A549 (cell line): ENCODE measurements around the gene FAM53B.

Experiments
- BCL3 ChIP-seq: fragments of >200 bp; sonication (Bioruptor Twin); formaldehyde crosslinking; IDR thresholded peaks from 3 replicates; pipeline ENCODE4 v1.6.1; 2016
- CBX8 ChIP-seq: fragments of 200-600 bp; sonication (generic); IDR thresholded peaks from 2 replicates; pipeline ENCODE4 v1.6.1; 2016
- CTCF ChIP-seq: fragments of >200 bp; sonication (Bioruptor Twin); formaldehyde crosslinking; IDR thresholded peaks from 3 replicates; pipeline ENCODE4 v1.5.1; 2016
- EP300 ChIP-seq, 2 experiments: fragments of >200 bp; sonication (Bioruptor Twin); formaldehyde crosslinking; IDR thresholded peaks; 2 replicates in 1 of 2; 3 replicates in 1 of 2; pipeline ENCODE4 v1.6.1; 2016 to 2017
- HDAC2 ChIP-seq: fragments of 200-600 bp; sonication (generic); IDR thresholded peaks from 2 replicates; pipeline ENCODE4 v1.6.1; 2016
- JUNB ChIP-seq: fragments of >200 bp; sonication (Bioruptor Twin); formaldehyde crosslinking; IDR thresholded peaks from 2 replicates; pipeline ENCODE4 v1.6.1; 2016
- MAX ChIP-seq: IDR thresholded peaks from 2 replicates; pipeline ENCODE4 v1.6.1; 2012
- NFE2L2 ChIP-seq: fragments of 150-350 bp; conservative IDR thresholded peaks from 2 replicates; pipeline ENCODE4 v1.6.1; 2014; ENCODE audit warnings: low read length
- PHF8 ChIP-seq: fragments of 200-600 bp; sonication (generic); IDR thresholded peaks from 2 replicates; pipeline ENCODE4 v1.6.1; 2016; ENCODE audit warnings: low read depth, mild to moderate bottlenecking, antibody characterized with exemption, moderate library complexity, borderline replicate concordance
- POLR2A ChIP-seq: IDR thresholded peaks from 2 replicates; pipeline ENCODE4 v1.6.1; 2012; ENCODE audit warnings: mild to moderate bottlenecking, low read length
- REST ChIP-seq: fragments of 200-600 bp; sonication (generic); IDR thresholded peaks from 2 replicates; pipeline ENCODE4 v1.6.1; 2016; ENCODE audit warnings: antibody characterized with exemption, mild to moderate bottlenecking, moderate library complexity
- RFX5 ChIP-seq: fragments of 450-650 bp; IDR thresholded peaks from 2 replicates; pipeline ENCODE4 v1.7.1; 2014; ENCODE audit warnings: antibody characterized with exemption, mild to moderate bottlenecking, moderate library complexity
- RNF2 ChIP-seq: fragments of 200-600 bp; sonication (generic); IDR thresholded peaks from 2 replicates; pipeline ENCODE4 v1.6.1; 2016; ENCODE audit warnings: low read depth, mild to moderate bottlenecking, antibody characterized with exemption, moderate library complexity, borderline replicate concordance
- TP53 ChIP-seq: fragments of 250-450 bp; sonication (Bioruptor Pico); IDR thresholded peaks from 2 replicates; pipeline ENCODE4 v1.5.0; 2021; ENCODE audit warnings: mild to moderate bottlenecking, moderate library complexity

GRCh38 chr10:124602646-124603365, 141.4 kb downstream of the FAM53B start:
- TF ChIP-seq CTCF (no peak), BCL3 (no peak), POLR2A (no peak), NFE2L2 (no peak), PHF8 (no peak), REST (no peak), CBX8 (no peak), EP300 (IDR thresholded peaks at IDR 0.05) (no peak), RNF2 (no peak), MAX (no peak), RFX5 (no peak), TP53 (CRISPR knock-in tag) (no peak), HDAC2 (no peak), JUNB (no peak)
